GM21360 (cell line): Measurements from ENCODE around the gene NEAT1.
A peak's percentile ranks its signal among the peaks of the same experiment; 100 is the strongest.
"Not testable (repeated sequence)": the region's sequence is repeated elsewhere in the genome, so short reads cannot be mapped to it uniquely, and the experiment has no call there.

Experiments
- ATAC-seq: cut with Tn5 transposase; IDR thresholded peaks from one replicate; pipeline ENCODE4 v1.9.1; 2021; ENCODE audit warnings: mild to moderate bottlenecking, moderate library complexity; ENCODE audit not compliant: unreplicated experiment

NEAT1 gene

GRCh38 chr11:65404638-65405339, 17.8 kb upstream of the NEAT1 start:
- no peak for ATAC-seq

DNA sequence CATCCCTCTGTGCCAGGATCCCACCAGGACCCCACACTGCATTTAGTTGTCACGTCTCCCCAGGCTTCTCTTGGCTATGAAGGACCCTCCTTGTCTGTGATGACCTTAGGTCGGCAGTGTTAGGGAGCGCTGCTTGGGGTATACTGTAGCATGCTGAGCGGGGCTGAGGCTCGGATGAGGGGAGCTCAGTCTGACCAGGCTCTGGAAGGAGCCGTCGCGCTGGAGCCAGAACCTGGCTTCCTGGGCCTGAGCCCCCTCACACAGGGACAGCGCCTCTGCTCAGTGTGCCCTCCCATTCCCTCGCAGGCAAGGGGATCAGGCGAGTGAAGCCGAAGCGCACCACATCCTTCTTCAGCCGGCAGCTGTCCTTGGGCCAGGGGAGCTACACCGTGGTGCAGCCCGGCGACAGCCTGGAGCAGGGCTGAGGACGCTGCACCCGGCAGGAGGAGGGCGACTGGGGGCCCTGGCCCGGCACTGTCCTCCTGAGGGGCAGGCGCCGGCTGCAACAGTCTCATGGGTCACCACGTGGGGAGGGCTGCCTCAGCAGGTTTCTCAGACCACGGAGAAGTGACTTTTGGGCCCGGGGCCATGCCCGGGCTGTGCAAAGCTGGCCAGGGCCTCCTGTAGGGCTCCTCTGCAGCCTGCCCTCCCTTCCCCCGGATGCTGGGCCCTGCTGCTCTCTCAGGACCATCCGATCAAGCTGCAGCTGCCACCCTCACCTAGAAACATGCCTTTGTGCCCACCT, 11.5 kb upstream of the NEAT1 start:
- ATAC-seq: no peak

DNA sequence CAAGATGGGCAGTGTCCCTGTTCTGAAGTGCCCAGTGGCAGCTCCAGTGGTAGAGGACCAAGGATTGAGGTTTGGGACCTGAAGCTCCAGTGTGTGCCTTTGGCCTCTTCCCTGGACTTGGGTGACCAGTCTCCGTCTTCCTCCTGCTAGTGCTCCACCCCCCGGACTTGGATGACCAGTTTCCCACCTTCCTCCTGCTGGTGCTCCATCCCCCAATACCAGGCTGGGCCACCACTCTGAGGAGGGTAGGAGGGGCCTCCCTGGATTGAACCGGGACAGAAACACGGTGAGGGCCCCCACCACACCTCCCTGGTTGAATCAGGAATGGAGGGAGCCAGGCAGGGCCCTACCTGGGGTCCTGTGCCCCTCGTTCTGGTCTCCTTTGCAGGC, 10.9 kb upstream of the NEAT1 start:
- no peak for ATAC-seq

DNA sequence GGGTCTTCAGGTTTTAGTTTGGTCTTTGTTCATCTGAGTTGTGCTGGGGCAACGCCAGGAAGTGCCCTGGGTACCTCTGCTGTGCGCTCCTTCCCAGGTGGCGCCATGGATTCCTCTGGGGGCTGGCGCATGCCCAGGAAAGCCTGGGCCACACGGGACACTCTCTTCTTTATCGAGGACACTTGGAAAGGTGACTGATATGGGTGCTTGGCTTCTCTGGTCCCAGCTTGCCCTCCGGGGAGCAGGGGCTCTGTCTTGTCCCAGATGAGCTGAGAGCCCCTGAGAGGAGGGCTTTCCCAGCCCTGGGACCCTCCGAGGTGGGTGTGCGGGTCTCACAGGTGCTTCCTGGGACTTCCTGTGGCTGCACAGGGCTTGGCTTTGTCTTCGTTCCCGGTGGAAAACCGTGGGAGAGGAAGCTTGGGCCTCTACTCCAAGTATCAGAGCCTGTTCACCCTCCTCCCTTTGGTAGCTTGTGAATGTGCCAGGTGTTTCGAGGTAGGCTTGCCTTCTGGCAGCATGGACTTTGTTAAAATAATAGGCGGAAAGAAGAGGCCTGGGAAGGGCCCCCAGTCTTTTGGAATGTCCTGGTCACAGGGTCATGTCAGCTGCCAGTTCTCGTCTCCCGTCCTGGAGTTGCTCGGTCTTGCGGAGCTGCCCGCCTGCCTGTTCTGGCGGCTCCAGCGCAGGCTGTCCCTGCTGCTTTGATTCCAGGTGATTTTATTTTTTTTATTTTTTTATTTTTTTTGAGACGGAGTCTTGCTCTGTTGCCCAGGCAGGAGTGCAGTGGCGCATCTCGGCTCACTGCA, 10.1 kb upstream of the NEAT1 start:
- ATAC-seq: no peak

DNA sequence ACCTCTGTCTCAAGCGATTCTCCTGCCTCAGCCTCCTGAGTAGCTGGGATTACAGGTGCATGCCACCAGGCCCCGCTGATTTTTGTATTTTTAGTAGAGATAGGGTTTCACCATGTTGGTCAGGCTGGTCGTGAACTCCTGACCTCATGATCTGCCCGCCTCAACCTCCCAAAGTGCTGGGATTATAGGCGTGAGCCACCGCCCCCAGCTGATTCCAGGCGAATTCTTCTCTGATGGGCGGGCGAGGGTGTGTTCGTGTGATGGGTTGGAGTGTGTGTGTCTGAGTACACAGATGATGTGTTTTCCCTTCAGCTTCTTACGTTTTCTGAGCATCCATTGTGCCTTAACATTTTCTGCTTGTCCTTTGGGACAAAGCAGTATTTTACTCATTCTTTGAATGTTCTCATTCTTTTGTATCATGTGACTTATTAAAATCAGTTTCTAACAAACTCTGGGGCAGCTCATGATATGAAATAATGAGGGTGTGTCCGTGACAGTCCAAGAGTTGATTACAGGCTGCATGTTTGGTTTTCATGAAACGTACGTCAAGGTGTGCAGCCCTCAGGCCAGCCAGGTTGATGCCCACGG, 9.4 kb upstream of the NEAT1 start:
- ATAC-seq: not testable (repeated sequence)

DNA sequence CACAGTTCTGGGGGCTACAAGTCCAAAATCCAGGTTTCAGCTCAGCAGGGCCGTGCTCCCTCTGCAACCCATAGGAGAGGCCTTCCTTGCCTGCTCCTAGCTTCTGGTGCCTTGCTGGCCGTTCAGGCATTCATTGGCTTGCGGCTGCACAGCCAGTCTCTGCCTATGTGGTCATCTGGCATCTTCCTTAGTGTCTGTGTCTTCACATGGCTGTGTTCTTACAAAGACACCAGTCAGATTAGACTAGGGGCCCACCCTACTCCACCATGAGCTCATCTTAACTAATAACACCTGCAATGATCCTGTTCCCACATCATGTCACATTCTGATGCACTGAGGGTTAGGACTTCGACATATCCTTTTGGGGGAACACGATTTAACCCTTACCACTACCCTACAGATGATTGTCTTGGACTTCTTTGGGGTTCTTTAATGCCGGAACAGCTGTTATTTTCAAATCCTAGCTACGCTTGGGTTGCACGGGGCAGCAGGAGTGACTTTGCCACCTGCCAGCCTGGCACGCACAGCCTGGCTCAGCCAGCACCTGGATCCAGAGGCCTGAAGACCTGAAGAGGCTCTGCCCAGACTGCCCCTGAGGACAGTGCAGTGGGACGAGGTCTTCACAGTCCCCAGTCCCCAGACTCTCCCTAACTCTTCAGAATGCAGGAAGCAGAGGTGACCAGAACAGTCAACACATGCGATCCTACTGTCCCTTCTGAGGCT, 7.7 kb upstream of the NEAT1 start:
- no peak for ATAC-seq

GRCh38 chr11:65415499-65416340, 6.9 kb upstream of the NEAT1 start:
- ATAC-seq: no peak

DNA sequence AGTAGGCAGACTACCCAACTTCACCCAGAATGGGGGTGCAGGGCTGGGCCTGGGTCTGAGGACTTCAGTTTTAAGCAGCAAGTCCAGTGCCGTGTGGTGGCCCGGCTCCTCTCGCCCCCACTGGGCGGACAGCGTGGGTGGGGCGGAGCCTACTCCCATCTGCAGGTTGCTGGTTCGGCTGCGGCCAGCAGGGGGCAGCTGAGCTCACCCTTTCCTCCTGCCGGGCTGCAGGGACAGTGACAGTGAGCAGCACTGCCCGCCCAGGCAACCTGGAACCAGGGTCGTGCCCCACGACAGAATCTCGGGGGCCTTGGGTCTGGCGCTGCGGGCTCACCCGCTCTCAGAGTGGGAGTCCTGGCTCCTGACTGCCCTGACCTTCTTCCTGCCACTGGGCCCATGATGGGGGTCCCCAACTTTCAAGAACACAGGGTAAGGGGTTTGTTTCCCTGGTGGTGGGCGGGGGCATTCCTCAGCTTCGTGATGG, 6.2 kb upstream of the NEAT1 start:
- peak; percentile 33 for ATAC-seq

DNA sequence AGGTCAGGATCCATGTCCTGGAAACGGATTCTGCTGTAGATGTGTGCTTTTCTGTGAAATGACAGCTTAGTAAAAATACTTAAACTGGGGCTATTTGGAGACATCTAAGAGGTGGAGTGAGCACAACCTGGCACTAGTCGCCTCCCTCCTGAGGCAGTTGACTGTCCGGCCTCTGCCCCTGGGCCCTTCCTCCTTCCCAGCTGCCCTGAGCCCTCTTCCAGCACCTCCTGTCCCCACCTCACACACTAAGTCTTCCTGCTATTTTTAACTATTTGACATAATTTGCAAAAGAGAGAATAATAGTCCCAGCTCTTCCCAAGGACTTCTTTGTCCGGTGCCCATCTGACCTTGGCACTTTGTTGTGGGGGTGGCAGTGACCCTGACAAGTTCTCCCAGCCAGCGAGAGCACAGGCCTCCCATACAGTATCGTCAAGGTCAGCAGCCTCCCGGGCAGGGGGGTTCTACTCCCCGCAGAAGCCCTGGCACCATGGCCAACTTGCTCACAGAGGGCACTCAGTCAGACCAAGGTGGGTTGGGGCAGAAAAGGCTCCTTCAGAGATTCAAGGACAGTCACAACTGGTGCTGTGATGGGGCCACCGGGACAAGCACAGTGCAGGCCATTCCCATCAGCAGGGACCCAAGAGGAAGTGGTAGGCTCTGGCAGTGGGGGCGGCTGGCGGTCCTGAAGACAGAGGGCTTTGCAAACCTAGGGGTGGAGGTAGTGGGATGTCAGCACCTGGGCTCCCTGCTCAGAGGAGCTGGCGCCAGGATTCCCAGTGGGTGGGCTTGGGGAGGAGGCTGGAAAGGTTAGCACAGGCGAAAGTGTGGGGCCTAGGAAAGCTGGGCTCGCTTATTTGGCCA, 5.5 kb upstream of the NEAT1 start:
- ATAC-seq: no peak

DNA sequence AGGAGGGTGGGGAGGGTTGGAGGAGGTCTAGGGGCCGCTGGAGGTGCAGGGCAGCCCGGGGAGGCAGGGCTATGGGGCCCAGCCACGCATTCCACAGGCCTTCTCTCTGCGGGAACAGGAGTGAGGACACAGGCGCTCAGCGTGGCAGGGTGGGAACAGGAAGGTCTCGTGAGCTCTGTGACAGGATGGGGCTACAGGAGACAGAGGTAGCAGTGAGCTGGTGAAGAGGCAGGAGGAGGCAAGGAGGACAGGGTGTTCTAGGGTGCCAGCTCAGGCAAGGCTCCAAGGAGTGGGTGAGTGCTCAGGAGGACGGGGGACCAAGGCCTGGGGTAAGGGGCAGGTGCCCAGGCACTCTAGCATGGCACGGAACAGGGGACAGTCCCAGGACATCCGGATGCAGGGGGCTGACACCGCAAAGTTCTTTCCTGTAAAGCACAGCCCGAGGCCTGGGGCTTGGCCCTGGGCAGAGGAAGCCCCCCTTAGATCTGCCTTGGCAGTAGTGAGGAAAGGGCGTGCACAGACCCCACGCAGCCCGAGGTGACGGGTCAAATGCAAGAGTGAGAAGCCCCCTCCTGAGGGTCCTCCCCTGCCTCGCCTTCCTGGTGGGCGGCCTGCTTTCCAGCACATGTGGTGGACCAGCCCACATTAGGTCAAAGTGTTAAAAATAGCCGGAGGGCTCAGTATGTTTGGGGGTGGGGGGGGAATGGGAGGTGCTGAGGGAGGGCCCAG, 4.7 kb upstream of the NEAT1 start:
- ATAC-seq: no peak

DNA sequence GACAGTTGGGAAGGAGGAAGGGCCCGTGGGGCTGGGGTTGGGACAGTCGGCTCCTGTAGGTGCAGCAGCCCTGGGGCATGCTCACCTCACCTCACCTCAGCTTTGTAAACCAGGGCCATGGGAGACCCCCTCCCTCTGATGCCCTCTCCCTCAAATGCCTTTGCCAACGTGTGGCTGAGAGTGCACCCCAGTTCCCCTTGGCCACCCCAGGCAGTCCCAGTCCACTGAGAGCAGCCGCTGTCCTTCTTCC, 4.2 kb upstream of the NEAT1 start:
- ATAC-seq: no peak

DNA sequence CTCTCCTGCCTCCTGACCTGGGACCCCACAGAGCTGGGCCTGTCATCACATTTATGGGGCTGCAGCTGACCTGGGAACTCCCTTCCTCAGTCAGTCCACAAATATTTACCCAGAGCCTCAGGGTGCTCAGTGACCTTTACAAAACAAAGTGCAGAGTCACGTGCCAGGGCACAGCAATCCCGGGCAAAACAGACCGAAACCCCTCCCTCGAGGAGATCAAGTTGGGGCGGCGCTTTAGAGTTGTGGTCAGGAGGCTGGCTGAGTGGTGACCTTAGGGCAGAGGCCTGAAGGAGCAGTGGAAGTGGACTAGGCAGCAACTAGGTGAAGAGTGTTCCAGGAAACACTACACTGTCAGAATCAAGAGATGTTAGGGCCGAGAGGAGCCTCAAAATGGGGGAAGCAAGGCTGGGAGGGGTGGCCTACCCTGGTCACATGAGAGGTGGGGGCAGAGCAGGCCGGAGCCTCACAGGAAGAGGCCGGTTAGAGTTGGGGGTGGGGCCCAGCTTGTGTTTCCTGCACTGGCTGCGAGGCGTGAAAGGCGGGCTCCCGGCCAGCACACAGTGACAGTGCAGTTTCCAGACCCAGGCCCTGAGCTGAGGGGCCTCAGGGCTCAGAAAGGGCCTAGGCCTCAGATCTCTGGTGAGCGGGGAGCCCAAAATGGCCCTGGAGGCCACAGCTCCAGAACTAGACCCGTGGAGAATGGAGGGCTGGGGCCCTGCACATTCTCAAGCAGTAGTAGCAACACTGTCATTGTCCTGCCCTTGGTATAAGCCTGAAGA, 3.7 kb upstream of the NEAT1 start:
- ATAC-seq: peak; percentile 34

- ATAC-seq: no peak
Measured at GRCh38 chr11:65419460-65419771, 3.2 kb upstream of the NEAT1 start.

- ATAC-seq: no peak
Measured at GRCh38 chr11:65419772-65420481, 2.7 kb upstream of the NEAT1 start.

GRCh38 chr11:65420506-65420905, 2.1 kb upstream of the NEAT1 start:
- no peak for ATAC-seq

DNA sequence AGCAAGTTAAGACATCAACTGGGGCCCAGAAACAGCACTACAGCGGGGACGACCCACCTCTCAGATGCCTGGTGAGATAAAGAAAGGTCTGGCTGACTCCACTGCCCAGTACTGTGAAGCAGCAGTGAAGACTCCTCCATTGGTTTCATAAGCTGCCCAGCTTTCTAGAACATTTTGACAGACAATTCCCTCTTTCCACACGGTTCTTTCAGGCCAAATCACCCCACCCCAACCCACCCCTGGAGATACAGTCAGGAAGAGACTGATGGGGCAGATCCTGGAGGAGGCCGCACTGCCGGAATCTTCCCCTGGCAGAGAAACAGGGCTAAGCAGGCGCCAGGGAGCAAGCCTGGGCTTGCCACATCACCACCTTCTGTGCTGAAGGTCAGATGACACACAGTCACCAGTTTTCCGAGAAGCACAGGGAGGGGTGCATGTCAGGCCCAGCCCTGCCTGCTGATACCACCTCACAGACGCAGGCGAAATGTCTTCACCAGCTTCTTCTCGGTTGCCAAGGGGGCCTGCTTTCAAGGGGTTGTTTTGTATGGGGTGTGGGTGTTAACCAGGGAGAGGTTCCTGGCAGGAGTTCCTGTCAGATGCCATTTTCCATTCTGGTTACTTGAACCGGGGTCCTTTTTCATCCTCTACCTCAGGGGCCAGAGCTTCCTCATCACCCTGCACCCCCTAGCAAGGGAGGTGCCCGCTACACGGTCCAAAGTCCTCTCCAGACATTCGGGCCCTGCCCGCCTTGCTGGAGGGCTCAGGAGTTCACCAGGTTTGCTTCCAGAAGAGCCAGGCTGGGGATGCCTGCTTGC, 1.4 kb upstream of the NEAT1 start:
- no peak for ATAC-seq
